A172 (cell line): ENCODE measurements around the gene TFAP2E. TPM values are rescaled to one million over a fixed set of nuclear protein-coding genes. Genes with fewer than 3 reads are reported as not detected.

Experiments used
- DNase-seq: peaks from one replicate; pipeline ENCODE4 v3.0.0-alpha.2; 2015; ENCODE audit warnings: low spot score
- total RNA-seq: library from RNA; depleted of rRNA; stranded (reverse); fragments of >200 nt; shearing (Covaris generic); gene quantifications from 2 replicates; pipeline ENCODE4 v1.2.3, GENCODE V29; 2014

TFAP2E gene
- total RNA-seq, 1 experiment from 2014 or later, result not detected

DNA sequence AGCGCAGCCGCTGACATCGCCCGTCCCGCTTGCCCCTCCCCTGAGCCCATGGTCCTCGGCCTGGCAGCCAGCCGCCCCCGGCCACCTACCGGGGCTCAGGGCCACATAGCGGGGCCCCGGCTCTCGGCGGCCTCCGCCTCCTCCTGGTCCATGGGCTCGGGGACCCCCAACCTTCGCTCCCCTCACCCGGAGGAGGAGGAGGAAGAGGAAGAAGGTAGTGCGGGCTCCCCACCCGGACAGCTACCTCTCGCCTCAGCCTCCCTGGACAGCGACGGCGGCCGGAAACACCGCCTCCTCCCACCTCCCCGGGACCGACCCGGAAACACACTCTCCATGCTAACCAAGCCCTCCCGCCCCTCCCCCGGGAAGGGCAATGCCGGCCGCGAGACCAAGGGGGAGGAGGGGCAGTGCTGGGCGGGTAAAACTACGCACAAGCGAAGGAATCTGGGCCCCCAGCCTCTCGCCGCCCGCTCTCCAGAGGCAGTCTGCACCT, 15.9 kb upstream of the TFAP2E start, which contains the start of gene KIAA0319L:
KIAA0319L (minus strand) TSS at position 286 of the 493 bp plus-strand sequence. CDS start 2,912 bp downstream, outside the sequence.
- DNase-seq, result peak; percentile 71

DNA sequence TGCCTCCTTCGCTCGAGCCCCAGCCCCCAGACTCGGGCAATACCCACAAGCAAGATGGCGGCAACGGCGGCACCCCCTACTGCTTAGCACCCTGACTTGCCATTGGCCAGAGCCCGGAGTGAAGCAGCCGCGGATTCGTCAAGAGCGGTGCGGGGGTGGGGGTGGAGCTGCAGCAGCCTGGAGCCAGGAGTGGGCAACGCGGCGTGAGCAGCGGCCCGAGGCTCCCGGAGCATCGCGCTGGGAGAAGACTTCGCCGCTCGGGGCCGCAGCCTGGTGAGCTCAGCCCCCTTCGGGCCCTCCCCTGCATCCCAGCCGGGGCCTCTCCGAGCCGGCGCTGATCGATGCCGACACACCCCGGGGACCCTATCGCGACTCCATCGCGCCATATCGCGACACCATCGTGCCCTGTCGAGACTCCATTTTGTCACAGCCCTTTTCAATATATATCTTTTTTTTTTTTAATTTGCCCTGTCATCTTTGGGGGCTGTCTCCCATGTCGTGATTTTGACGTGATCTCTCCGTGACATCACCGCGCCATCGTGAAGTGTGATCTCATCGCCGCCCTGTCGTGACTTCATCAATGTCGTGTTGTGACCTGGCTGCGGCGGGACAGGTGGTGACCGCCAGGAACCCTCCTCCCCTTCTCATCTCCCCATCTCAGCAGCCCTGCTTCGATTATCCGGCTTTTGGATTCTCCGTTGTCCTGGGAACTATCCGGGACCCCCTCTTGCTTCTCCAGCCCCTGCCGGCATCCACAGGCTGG, 15.3 kb upstream of the TFAP2E start, which contains the start of gene NCDN:
NCDN (plus strand) TSS at position 189 of the 763 bp plus-strand sequence; CDS start at position 581, 392 bp downstream.
- DNase-seq, result peak; percentile 86

- DNase-seq, result no peak
Observed at GRCh38 chr1:35558374-35559316, 14.5 kb upstream of the TFAP2E start.

DNA sequence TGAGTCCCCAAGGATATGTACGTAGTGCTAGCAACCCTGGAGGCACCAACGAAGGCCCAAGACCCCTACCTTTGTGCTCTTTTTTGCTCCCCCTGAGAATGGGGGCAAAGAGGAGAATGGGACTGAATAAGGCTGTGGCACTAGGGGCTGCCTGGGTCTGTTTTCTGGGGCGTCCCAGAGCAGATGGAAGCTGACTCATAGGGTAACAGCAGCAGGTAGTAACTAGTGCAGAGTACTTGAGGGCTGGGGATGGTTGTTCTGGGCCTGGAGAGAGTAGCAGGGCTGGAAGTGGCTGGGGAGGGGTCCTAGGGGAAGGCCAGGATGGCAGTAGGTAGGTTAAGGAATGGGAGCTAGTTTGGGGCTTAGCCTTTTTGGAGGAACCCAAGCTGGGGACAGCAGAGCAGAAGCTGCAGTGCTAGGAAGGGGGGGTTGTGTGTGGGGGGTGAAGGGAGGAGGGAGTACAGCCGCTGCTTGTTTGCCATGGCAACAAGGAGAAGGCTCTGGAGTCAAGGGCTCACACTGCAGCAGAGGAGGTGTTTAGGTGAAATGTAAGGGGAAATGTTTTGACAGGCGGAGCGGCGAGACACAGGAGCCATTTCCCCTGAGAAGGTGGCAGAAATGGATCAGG, 13.7 kb upstream of the TFAP2E start:
- DNase-seq, result no peak

GRCh38 chr1:35560256-35561225, 12.6 kb upstream of the TFAP2E start:
- DNase-seq, result no peak

DNA sequence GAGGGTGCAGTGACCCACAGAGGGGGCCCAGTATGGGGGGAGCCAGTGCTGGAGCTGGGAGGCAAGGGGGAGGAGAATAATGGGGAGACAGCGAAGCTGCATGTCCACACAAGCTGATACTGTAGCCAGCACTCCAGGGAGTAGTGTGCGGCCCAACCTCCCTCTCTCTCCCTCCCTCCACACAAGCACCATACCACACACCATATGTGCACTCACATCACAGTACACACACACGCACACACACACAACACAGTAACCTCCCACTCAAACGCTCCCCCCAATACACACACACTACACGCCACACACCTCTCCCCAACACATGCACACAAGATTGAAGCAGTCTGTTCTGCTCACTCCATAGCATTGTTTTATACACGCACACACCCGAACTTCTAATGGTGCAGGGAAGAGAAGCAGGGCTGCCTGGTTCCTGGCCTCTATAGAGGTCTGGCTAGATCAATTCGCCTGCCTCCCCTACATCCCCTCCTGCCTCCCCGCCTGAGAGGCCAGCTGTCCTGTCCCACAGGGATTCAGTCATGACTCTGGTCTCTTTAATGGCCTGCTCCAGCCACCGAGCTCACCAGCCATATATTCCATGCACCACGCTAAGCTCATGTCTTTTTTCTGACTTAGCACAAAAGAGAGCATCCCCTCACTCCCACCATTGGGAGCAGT, 11.7 kb upstream of the TFAP2E start:
- DNase-seq, result no peak

- no peak for DNase-seq
Observed at GRCh38 chr1:35561972-35562680, 11.0 kb upstream of the TFAP2E start.

GRCh38 chr1:35563166-35563565, 9.9 kb upstream of the TFAP2E start:
- no peak for DNase-seq

- peak; percentile 50 for DNase-seq
Observed at GRCh38 chr1:35564037-35564883, 8.9 kb upstream of the TFAP2E start.

- no peak for DNase-seq
Observed at GRCh38 chr1:35564884-35565741, 8.0 kb upstream of the TFAP2E start.

GRCh38 chr1:35565742-35566133, 7.4 kb upstream of the TFAP2E start:
- DNase-seq, result no peak

- no peak for DNase-seq
Observed at GRCh38 chr1:35567947-35568558, 5.1 kb upstream of the TFAP2E start.

DNA sequence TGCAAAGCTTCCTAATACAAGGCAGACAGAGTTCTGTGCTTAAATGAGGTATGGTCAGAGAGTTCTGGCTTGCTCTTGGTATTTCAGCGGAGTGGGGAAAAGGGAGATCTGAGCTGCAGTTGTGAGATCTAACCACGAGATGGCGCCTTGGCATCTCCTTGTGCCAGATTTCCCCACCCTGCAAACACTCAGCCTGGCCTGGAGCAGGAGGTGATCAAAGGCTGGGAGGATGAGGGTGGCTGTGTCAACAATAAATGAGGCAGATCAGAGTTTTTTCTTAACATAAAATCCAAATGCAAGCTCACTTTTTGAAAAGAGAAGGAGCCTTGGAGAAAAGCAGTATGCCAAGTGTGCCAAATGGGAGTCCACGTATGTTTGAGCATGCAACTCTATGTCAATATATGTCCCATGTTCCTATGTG, 4.1 kb upstream of the TFAP2E start:
- DNase-seq, result peak; percentile 59

GRCh38 chr1:35569936-35570335, 3.2 kb upstream of the TFAP2E start:
- peak; percentile 22 for DNase-seq

DNA sequence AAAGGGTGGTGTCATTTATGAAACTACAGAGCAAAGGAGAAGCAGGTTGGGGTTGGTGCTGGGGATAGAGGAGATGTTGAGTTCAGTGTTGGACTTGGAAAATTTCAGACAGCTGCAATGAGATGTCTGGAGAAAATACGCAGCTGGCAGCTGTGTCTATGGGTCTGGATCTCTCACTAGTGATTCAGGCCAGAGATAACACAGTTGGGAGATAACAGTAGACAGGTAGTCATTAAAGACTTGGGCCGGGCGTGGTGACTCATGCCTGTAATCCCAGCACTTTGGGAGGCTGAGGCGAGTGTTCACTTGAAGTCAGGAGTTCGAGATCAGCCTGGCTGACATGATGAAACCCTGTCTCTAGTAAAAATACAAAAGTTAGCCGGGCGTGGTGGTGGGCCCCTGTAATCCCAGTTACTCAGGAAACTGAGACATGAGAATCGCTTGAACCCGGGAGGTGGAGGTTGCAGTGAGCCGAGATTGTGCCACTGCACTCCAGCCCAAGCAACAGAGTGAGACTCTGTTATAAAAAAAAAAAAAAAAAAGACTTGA, 2.5 kb upstream of the TFAP2E start:
- DNase-seq, result peak; percentile 50

DNA sequence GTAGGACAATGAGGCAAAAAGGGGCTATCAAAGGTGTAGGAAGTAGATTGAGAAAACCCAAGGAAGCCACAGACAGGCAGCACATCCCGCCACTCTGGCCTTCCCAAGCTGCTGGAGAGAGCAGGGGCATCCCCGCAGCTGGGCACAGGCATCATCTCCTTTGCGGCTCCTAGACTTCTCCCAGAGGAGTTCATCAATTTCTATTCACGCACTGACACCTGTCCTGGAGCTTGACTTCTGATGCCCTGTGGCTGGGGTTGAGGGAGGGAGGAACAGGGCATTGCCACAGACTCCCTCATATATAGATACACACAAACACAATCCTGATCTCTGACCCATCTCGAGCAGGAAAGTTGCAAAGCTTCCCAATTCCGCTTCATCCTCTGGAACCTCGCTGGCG, 1.9 kb upstream of the TFAP2E start:
- no peak for DNase-seq

DNA sequence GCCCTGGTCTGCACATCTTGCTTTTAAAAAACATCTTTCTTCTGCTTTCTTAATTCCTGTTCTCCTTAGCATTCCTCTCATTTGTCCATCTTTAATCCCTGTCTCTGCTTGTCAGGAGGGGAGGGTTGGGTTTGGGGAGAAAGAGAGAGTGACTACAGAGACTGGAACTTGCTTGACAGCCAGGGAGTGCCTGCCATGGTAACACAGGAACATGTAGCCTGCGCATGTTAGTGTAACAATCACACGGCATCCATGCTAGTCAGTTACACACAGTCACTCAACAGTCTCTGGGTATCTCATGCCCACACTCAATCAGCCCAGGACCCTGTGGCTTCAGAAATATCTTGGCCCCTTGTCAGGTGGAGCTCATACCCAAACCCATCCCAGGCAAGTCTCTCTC, 818 bp upstream of the TFAP2E start:
- DNase-seq, result no peak
